K562 (cell line): Measurements from ENCODE around the gene ANKS3. TPM values are rescaled to one million over a fixed set of nuclear protein-coding genes. Genes with fewer than 3 reads are reported as not detected.

Experiments
- ATAC-seq: fragments of 200-7000 bp; cut with Tn5 transposase; 3 replicates; pipeline ENCODE4 v1.9.1; 2020; ENCODE audit warnings: moderate library complexity
- BruUV-seq: library from RNA; stranded (reverse); fragments of 400-500 nt; replicated peaks from 2 replicates; lab custom pipeline; 2021; lab: Mats Ljungman, UMichigan
- CTCF ChIA-PET: fragments of 300-600 bp; formaldehyde crosslinking; extraction: SDS; loops from one replicate; lab custom pipeline; 2021; ENCODE audit warnings: low intra/inter-chr PET ratio; lab: Yijun Ruan, JAX
- POLR2A ChIA-PET: fragments of 300-600, 350-650 bp; sonication (Branson Sonifier 250); formaldehyde crosslinking; extraction: SDS; loops from one replicate; lab custom pipeline; 2021; ENCODE audit warnings: antibody characterized with exemption, inconsistent platforms; lab: Yijun Ruan, JAX
- DNase-seq, 4 experiments: peaks; one replicate each; pipeline versions ENCODE4 v3.0.0 to v3.0.0-alpha.2; 2011 to 2018; ENCODE audit warnings: low spot score in 3 of 4, mixed read lengths in 3 of 4; ENCODE audit errors: extremely low read depth in 1 of 4
- FAIRE-seq: peaks from 2 replicates; lab custom pipeline; 2011; peaks lifted over from hg19 to GRCh38; lab: Jason Lieb, UNC
- H2AFZ ChIP-seq: 2 replicates; pipeline ENCODE4 v1.6.0; 2011; ENCODE audit warnings: low read depth, low read length, control low read depth, inconsistent platforms
- H3K27ac ChIP-seq: fragments of 200-600 bp; 3 replicates; pipeline ENCODE4 v1.8.0; 2011; ENCODE audit warnings: low read depth, mild to moderate bottlenecking, control low read depth, inconsistent platforms, low read length, moderate library complexity, mixed read lengths; ENCODE audit errors: extremely low read depth
- H3K27me3 ChIP-seq, 2 experiments: fragments of 300-600 bp in 1 of 2; 2 replicates in 1 of 2; 3 replicates in 1 of 2; pipeline versions ENCODE4 v1.6.0 to v1.8.0; 2011; ENCODE audit warnings: inconsistent platforms in 2 of 2, low read length in 2 of 2, mild to moderate bottlenecking in 1 of 2, mixed read lengths in 1 of 2, moderate library complexity in 1 of 2; ENCODE audit not compliant: control insufficient read depth in 2 of 2, insufficient read depth in 2 of 2
- H3K36me3 ChIP-seq: fragments of 300-600 bp; 3 replicates; pipeline ENCODE4 v1.8.0; 2011; ENCODE audit warnings: mild to moderate bottlenecking, low read length, inconsistent platforms; ENCODE audit not compliant: control insufficient read depth, insufficient read depth
- H3K4me1 ChIP-seq, 2 experiments: fragments of 200-600 bp in 1 of 2; replicated peaks in 1 of 2; 2 replicates in 1 of 2; 3 replicates in 1 of 2; pipeline versions ENCODE4 v1.5.1 to v1.8.0; 2011; ENCODE audit warnings: inconsistent platforms in 2 of 2, low read length in 2 of 2, mild to moderate bottlenecking in 1 of 2, mixed read lengths in 1 of 2, moderate library complexity in 1 of 2; ENCODE audit not compliant: control insufficient read depth in 2 of 2, insufficient read depth in 2 of 2
- H3K4me2 ChIP-seq: 2 replicates; pipeline ENCODE4 v1.6.1; 2011; ENCODE audit warnings: low read length, control low read depth, inconsistent platforms, mixed read lengths; ENCODE audit not compliant: insufficient read depth
- H3K4me3 ChIP-seq: fragments of 200-600 bp; sonication (generic), shearing (Covaris generic); 2 replicates; pipeline ENCODE4 v1.5.1; 2016; ENCODE audit warnings: control low read depth, inconsistent platforms
- H3K79me2 ChIP-seq: fragments of 200-600 bp; 3 replicates; pipeline ENCODE4 v1.8.0; 2011; ENCODE audit warnings: low read length, inconsistent platforms; ENCODE audit not compliant: control insufficient read depth, insufficient read depth
- H3K9ac ChIP-seq, 2 experiments: 2 replicates each; pipeline versions ENCODE4 v1.6.0 to v1.6.1; 2011; ENCODE audit warnings: low read depth in 2 of 2, low read length in 2 of 2, control low read depth in 1 of 2, inconsistent platforms in 1 of 2, mild to moderate bottlenecking in 1 of 2, mixed read lengths in 1 of 2; ENCODE audit not compliant: insufficient read depth in 1 of 2
- H3K9me1 ChIP-seq: one replicate; pipeline ENCODE4 v1.6.0; 2011; ENCODE audit warnings: inconsistent platforms, mild to moderate bottlenecking, low read length, moderate library complexity; ENCODE audit not compliant: control insufficient read depth, insufficient read depth
- H3K9me3 ChIP-seq: replicated peaks from 2 replicates; pipeline ENCODE4 v1.5.1; 2011; ENCODE audit warnings: low read depth, low read length, inconsistent platforms; ENCODE audit not compliant: control insufficient read depth, insufficient read depth
- H4K20me1 ChIP-seq: replicated peaks from 2 replicates; pipeline ENCODE4 v1.6.1; 2011; ENCODE audit warnings: low read length, inconsistent platforms, mixed read lengths; ENCODE audit not compliant: control insufficient read depth, insufficient read depth
- DPF2 ChIP-seq: fragments of 450-650 bp; IDR thresholded peaks from 2 replicates; pipeline ENCODE4 v1.6.1; 2016
- GABPB2 ChIP-seq: fragments of 250-450 bp; sonication (Bioruptor Pico); conservative IDR thresholded peaks from 2 replicates; pipeline ENCODE4 v1.5.1; 2021; ENCODE audit warnings: mild to moderate bottlenecking
- MEIS2 ChIP-seq: fragments of 450-650 bp; IDR thresholded peaks from 2 replicates; pipeline ENCODE4 v1.6.1; 2014; ENCODE audit warnings: mild to moderate bottlenecking; ENCODE audit not compliant: partially characterized antibody
- POLR2G ChIP-seq: fragments of 200-400 bp; formaldehyde crosslinking; IDR thresholded peaks from 2 replicates; pipeline ENCODE4 v1.6.1; 2017; ENCODE audit warnings: low read depth, mild to moderate bottlenecking, antibody characterized with exemption, low read length, moderate library complexity
- TCF7L2 ChIP-seq: fragments of 150-350 bp; IDR thresholded peaks from 2 replicates; pipeline ENCODE4 v1.6.1; 2016; ENCODE audit warnings: low read depth, mild to moderate bottlenecking, low read length, moderate library complexity
- ZZZ3 ChIP-seq: fragments of 450-650 bp; IDR thresholded peaks from 2 replicates; pipeline ENCODE4 v1.6.1; 2016; ENCODE audit warnings: antibody characterized with exemption, mild to moderate bottlenecking, moderate library complexity
- WGBS: fragments of 100-300 bp; shearing (Covaris generic); methylation state at CpG from one replicate; pipeline ENCODE4 v1.1.6; 2016; ENCODE audit warnings: low coverage, mixed read lengths; ENCODE audit not compliant: insufficient coverage; ENCODE audit errors: missing lambda C conversion rate; 5-methylcytosine and 5-hydroxymethylcytosine counted together
- in situ Hi-C: fragments of 300-500 bp; cut with MboI; formaldehyde crosslinking; loops from 4 replicates; pipeline ENCODE4 v1.15.0; 2018; ENCODE audit warnings: inconsistent platforms, mixed read lengths
- intact Hi-C: fragments of 100-400 bp; cut with micrococcal nuclease; formaldehyde crosslinking; loops from 2 replicates; pipeline ENCODE4 v1.14.2; 2022
- polyA plus RNA-seq, 8 experiments: library from polyadenylated mRNA; depleted of rRNA in 4 of 8; stranded (reverse) in 5 of 8; unstranded in 3 of 8; fragments of >200 nt; fragmentation: Nextera tagmentation in 2 of 8; fragmentation: Illumina TruSeq in 1 of 8; extraction: Ambion mirVana in 2 of 8; extraction: Trizol in 1 of 8; gene quantifications; 2 replicates each; pipeline versions ENCODE4 v1.2.1 to v1.2.3, GENCODE V29; 2011 to 2014; ENCODE audit warnings: inconsistent platforms in 1 of 8, missing spikeins in 1 of 8
- total RNA-seq, 7 experiments: library from RNA; depleted of rRNA in 6 of 7; stranded (reverse); fragments of >200 nt in 6 of 7; fragmentation: Illumina TruSeq in 2 of 7; extraction: Trizol in 2 of 7; gene quantifications; 2 replicates each; pipeline versions ENCODE4 v1.2.1 to v1.2.3, GENCODE V29; 2011 to 2021; ENCODE audit warnings: low replicate concordance in 1 of 7
- TF ChIP-seq, protein P1 (sequence below): sonication (generic); formaldehyde crosslinking; IDR thresholded peaks from 2 replicates; pipeline ENCODE4 v1.8.0; 2022; ENCODE audit warnings: mild to moderate bottlenecking, missing genetic modification reagents
- TF ChIP-seq, protein P2 (sequence below): sonication (generic); formaldehyde crosslinking; IDR thresholded peaks from 2 replicates; pipeline ENCODE4 v1.8.1; 2023; ENCODE audit warnings: mild to moderate bottlenecking, missing genetic modification reagents

ANKS3 gene
- total and polyA plus RNA-seq, 9 of the 15 experiments (the other 6 are each of a cell fraction or from before 2014, with no cell fraction given): 0.43 to 25.7 (median 14.8) TPM

DNA sequence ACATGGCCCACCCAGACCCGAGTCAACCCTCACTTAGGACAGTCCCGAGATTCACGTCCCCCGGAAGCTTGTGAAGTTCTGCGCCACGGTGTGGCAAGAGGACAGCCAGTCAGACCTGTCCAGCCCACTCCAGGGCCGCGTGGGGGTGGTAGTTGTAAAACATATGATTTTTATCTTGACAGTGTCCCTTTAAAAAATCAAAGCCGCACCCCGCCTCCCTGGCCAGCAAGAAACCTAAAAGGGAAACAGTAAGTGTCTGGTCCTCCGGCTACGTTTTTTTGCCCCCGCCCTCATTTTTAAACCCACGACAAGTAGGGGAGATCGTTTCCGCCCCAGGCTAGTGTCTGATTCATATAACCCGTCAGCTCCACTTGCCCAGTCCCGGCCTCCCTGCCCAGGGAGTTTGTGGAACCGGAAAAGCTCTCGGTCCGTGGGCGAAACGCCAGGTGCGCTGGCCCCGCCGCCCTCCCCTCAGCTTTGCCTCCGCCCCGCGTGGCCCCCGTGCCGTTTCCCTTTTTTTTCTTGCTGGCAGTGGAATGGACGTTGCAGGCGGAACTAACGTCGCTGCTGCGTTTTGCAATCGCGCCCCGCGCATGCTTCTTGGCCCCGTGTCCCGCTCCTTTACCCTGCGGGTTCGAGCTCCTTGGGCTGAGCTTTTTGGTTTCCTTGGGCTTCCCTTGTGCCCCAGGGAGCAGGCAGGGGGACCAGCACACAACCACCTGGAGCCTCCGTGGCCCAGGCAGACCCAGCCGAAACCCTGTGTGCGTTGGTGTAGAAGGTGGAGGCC is 54.0 kb downstream of the ANKS3 start:
- FAIRE-seq (no peak), ATAC-seq (no peak), DNase-seq (no peak)
- no TSS peak for BruUV-seq
- ChIA-PET POLR2A (interaction anchor here (0.6 to 1.1 kb wide), 2 partner anchors 10 to 77 kb away, joined by 3 to 4 read pairs; no protein-coding TSS in a partner anchor), CTCF (no interaction called here)
- H3K9me3 ChIP-seq: no peaks in the 10 kb centered on the region
- peaks cover 48% of the 10 kb centered on the region; the same call in 2 of the 3 replicates for H3K36me3 ChIP-seq
- no peaks in the 10 kb centered on the region for H3K27me3 ChIP-seq
- H3K4me1 ChIP-seq: peaks cover 0 to 65% of the 10 kb centered on the region in 2 experiments; a peak in 2 of 5 replicates
- no peaks in the 10 kb centered on the region for H4K20me1 ChIP-seq
- TF ChIP-seq, protein P1, sequence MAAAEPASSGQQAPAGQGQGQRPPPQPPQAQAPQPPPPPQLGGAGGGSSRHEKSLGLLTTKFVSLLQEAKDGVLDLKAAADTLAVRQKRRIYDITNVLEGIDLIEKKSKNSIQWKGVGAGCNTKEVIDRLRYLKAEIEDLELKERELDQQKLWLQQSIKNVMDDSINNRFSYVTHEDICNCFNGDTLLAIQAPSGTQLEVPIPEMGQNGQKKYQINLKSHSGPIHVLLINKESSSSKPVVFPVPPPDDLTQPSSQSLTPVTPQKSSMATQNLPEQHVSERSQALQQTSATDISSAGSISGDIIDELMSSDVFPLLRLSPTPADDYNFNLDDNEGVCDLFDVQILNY: no peak
- TF ChIP-seq GABPB2 (CRISPR knock-in tag) (no peak), TCF7L2 (no peak), DPF2 (no peak), POLR2G (0 out of 2 replicates have a peak, but pooled peaks have one; percentile 24), MEIS2 (peak; percentile 13), ZZZ3 (no peak)
- TF ChIP-seq, protein P2, sequence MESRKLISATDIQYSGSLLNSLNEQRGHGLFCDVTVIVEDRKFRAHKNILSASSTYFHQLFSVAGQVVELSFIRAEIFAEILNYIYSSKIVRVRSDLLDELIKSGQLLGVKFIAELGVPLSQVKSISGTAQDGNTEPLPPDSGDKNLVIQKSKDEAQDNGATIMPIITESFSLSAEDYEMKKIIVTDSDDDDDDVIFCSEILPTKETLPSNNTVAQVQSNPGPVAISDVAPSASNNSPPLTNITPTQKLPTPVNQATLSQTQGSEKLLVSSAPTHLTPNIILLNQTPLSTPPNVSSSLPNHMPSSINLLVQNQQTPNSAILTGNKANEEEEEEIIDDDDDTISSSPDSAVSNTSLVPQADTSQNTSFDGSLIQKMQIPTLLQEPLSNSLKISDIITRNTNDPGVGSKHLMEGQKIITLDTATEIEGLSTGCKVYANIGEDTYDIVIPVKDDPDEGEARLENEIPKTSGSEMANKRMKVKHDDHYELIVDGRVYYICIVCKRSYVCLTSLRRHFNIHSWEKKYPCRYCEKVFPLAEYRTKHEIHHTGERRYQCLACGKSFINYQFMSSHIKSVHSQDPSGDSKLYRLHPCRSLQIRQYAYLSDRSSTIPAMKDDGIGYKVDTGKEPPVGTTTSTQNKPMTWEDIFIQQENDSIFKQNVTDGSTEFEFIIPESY: peak; percentile 32; the same call in 1 of the 2 replicates
- H3K4me2 ChIP-seq: no peak overlapping the region
- H3K79me2 ChIP-seq: no peaks in the 10 kb centered on the region
- H3K4me3 ChIP-seq: no peak overlapping the region
- intact Hi-C loops (no loop called here), in situ Hi-C loops (no loop called here)
- H3K9me1 ChIP-seq: no peaks in the 10 kb centered on the region
- WGBS: 80% methylated on average over 35 of the region's 47 CpGs
- H3K27ac ChIP-seq: no peak overlapping the region
- no peak overlapping the region for H3K9ac ChIP-seq
- no peak overlapping the region for H2AFZ ChIP-seq
